Tibial artery (tissue), 4 donors: ENCODE results near the gene MAPK4.
A peak's percentile ranks its signal among the peaks of the same experiment; 100 is the strongest.

Source experiments
- DNase-seq, 2 donors: peaks; one replicate each; pipeline ENCODE4 v3.0.0-alpha.2; 2019
- H3K27ac ChIP-seq, 2 donors: fragments of 200-600 bp; sonication (generic) in 1 of 2; 1 replicate in 1 of 2; 2 replicates in 1 of 2; pipeline ENCODE4 v1.5.1; 2018 to 2019; ENCODE audit warnings: mild to moderate bottlenecking in 1 of 2
- H3K27me3 ChIP-seq, 2 donors: fragments of 200-600 bp; sonication (generic) in 1 of 2; one replicate each; pipeline versions ENCODE4 v1.5.1 to v1.6.0; 2016 to 2019
- H3K36me3 ChIP-seq, 3 donors: fragments of 200-600 bp; sonication (generic) in 2 of 3; one replicate each; pipeline ENCODE4 v1.5.1; 2016 to 2019; ENCODE audit warnings: mild to moderate bottlenecking in 2 of 3
- H3K4me1 ChIP-seq, 4 donors: fragments of 200-600 bp; sonication (generic) in 2 of 4; 1 replicate in 3 of 4; 2 replicates in 1 of 4; pipeline ENCODE4 v1.5.1; 2016 to 2019
- H3K4me3 ChIP-seq, 2 donors: fragments of 200-600 bp; sonication (generic) in 1 of 2; 1 replicate in 1 of 2; 2 replicates in 1 of 2; pipeline ENCODE4 v1.5.1; 2018 to 2019; ENCODE audit warnings: mild to moderate bottlenecking in 2 of 2
- H3K9me3 ChIP-seq, 3 donors: fragments of 200-600 bp; sonication (generic) in 1 of 3; one replicate each; pipeline ENCODE4 v1.5.1; 2016 to 2019
- intact Hi-C: fragments of 100-400 bp; cut with DNase I; formaldehyde crosslinking; loops from one replicate; pipeline ENCODE4 v1.15.0; 2023; ENCODE audit warnings: low total_unique reads
- TF ChIP-seq, protein P1 (sequence below), 2 experiments: fragments of 200-600 bp in 1 of 2; fragments of 450-650 bp in 1 of 2; IDR thresholded peaks; one replicate each; pipeline ENCODE4 v1.5.1; 2017 to 2019; ENCODE audit warnings: antibody characterized with exemption in 2 of 2, mild to moderate bottlenecking in 1 of 2, moderate library complexity in 1 of 2

The MAPK4 gene

DNA sequence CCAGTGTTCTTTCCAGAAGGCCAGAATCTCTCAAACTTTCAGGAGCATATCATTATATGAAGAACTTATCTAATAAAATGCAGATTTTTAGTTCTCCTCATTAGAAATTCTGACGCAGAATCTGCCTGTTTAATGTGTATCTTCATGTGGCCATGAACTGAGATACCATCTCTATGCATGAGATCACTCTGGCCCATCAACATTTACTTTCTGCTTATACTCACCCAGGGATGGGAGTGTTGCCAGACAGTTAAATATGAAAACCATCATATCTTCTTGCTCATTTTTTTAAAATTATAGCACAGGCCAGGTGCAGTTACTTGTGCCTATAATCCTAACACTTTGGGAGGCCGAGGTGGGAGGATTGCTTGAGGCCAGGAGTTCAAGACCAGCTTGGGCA lies 60.4 kb downstream of the MAPK4 start:
- DNase-seq: no peak
- TF ChIP-seq, protein P1, sequence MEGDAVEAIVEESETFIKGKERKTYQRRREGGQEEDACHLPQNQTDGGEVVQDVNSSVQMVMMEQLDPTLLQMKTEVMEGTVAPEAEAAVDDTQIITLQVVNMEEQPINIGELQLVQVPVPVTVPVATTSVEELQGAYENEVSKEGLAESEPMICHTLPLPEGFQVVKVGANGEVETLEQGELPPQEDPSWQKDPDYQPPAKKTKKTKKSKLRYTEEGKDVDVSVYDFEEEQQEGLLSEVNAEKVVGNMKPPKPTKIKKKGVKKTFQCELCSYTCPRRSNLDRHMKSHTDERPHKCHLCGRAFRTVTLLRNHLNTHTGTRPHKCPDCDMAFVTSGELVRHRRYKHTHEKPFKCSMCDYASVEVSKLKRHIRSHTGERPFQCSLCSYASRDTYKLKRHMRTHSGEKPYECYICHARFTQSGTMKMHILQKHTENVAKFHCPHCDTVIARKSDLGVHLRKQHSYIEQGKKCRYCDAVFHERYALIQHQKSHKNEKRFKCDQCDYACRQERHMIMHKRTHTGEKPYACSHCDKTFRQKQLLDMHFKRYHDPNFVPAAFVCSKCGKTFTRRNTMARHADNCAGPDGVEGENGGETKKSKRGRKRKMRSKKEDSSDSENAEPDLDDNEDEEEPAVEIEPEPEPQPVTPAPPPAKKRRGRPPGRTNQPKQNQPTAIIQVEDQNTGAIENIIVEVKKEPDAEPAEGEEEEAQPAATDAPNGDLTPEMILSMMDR (IDR thresholded peaks at IDR 0.05): no peak
- intact Hi-C loops: no loop called here
- Histone ChIP-seq H3K4me3 (no peak overlapping the region), H3K27ac (peak overlapping the region; percentile 64 to 74), H3K9me3 (no peaks in the 10 kb centered on the region), H3K36me3 (no peaks in the 10 kb centered on the region), H3K4me1 (peaks cover 0 to 49% (median 13%) of the 10 kb centered on the region in 4 donors), H3K27me3 (no peaks in the 10 kb centered on the region)

DNA sequence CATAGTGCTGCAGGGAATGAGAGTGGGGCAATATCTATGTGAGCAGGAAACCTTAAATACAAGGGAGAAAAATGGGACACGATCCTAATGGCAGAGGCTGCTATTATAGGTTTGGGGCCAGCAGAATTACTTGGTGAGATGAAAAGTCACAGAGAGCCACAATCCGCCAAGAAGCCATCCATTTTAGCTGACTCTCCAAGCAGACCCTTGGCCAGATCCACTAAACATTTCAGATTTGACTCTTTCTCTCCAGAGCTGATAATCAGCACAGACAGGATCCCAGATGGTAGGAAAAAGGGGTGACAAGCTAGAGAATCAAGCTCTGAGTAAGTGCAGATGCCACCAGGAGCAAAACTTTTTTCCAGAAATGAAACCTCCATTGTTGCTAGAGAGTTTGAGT lies 61.5 kb downstream of the MAPK4 start:
- no peak for DNase-seq
- TF ChIP-seq, protein P1 (IDR thresholded peaks at IDR 0.05): no peak
- H3K9me3 ChIP-seq: no peaks in the 10 kb centered on the region
- no peak overlapping the region for H3K4me3 ChIP-seq
- H3K36me3 ChIP-seq: no peaks in the 10 kb centered on the region
- H3K27ac ChIP-seq: peak overlapping the region; percentile 64 to 74
- no peaks in the 10 kb centered on the region for H3K27me3 ChIP-seq
- intact Hi-C loops: no loop called here
- peaks cover 0 to 50% (median 13%) of the 10 kb centered on the region in 4 donors for H3K4me1 ChIP-seq

DNA sequence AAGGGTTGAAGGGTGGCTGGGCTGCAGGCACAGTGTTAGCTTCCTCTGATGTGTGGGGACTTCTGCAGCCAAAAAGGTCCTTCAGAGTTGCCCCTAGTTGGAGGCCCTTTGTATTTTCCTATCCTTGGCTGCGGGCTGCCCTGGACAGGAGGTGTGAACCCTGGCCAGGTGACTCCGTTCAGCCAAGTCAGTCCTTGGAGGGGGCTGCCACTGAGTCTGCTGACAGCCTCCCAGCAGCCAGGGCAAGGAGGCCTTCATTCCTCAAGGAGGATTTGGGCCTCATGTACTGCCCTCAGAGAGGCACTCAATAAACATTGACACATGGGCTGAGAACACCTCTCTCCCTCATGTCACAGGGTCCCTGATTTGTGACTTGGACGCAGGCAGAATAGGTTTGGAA lies 62.4 kb downstream of the MAPK4 start:
- H3K4me3 ChIP-seq: no peak overlapping the region
- TF ChIP-seq, protein P1 (IDR thresholded peaks at IDR 0.05): no peak
- H3K36me3 ChIP-seq: no peaks in the 10 kb centered on the region
- peak overlapping the region; percentile 64 to 74 for H3K27ac ChIP-seq
- intact Hi-C loops: no loop called here
- no peaks in the 10 kb centered on the region for H3K27me3 ChIP-seq
- H3K9me3 ChIP-seq: no peaks in the 10 kb centered on the region
- no peak for DNase-seq
- H3K4me1 ChIP-seq: peaks cover 0 to 60% (median 14%) of the 10 kb centered on the region in 4 donors

DNA sequence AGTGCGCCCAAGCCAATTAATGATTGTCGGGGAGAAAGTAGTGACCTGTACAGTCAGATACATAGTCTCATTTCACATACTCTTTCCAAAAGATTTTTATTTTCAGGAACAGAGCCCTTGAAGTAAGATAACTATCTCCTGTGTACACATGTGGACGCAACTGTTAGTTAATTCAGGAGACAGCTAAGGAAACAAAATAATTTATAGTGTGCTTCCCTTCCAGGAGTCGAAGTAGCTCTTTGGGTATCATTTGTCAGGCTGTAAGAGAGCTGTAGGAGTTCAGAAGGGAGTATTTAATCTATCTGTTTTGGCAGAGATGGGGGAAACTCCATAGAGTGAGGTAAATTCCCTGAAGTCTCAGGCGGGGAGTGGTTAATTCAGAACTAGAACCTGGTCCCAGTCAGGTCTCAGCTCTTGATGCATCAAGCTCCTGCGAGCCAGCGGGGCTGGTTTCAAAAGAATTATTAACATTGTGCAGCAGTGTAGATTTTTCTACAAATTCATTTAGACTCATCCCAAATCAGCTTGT lies 63.0 kb downstream of the MAPK4 start:
- TF ChIP-seq, protein P1 (IDR thresholded peaks at IDR 0.05): no peak

DNA sequence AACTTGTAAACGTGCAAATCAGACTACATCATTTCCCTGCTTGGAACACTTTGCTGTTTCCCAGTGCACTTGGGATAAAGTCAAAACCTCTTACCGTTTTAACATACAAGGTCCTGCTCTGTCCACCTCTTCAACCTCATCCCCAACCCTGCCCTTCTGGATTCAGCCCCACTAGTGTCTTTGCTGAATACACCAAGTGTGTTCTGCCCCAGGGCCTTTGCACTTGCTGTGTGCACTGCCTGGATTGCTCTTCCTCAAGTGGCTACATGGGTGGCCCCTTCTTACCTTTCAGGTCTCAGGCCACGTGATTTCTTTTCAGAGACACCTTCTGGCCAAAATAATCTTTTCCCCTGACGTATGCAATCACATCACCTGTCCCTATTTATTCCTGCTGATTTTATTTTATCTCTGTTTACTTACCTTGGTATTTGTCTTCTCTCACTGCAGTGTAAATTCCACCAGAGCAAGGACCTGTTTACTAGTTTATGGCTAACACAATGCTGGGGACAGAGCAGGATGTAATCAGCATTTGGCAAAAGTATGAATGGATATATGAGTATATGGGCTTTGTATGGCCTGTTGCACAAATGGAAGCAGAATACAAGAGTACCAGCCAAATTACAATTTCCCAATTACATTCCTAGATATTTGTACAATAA lies 63.9 kb downstream of the MAPK4 start:
- Histone ChIP-seq H3K4me3 (no peak overlapping the region), H3K9me3 (no peaks in the 10 kb centered on the region), H3K4me1 (peaks cover 0 to 75% (median 24%) of the 10 kb centered on the region in 4 donors), H3K27me3 (no peaks in the 10 kb centered on the region), H3K27ac (no peak overlapping the region), H3K36me3 (no peaks in the 10 kb centered on the region)
- no peak for DNase-seq
- TF ChIP-seq, protein P1 (IDR thresholded peaks at IDR 0.05): no peak
- intact Hi-C loops: no loop called here

More for the DNA sequence above, 63.0 kb downstream of the MAPK4 start:
- Histone ChIP-seq H3K4me1 (peaks cover 0 to 66% (median 20%) of the 10 kb centered on the region in 4 donors), H3K4me3 (no peak overlapping the region), H3K36me3 (no peaks in the 10 kb centered on the region), H3K9me3 (no peaks in the 10 kb centered on the region), H3K27ac (peak overlapping the region; percentile 64 to 74), H3K27me3 (no peaks in the 10 kb centered on the region)
- no peak for DNase-seq
- intact Hi-C loops: no loop called here
